ENCODE data around the gene UBE2J2. TPM values are rescaled to one million over a fixed set of nuclear protein-coding genes. Genes with fewer than 3 reads are reported as not detected.

The UBE2J2 gene
- total and polyA plus RNA-seq, 2 experiments from 2014 or later = 49.7 to 63.5 TPM

DNA sequence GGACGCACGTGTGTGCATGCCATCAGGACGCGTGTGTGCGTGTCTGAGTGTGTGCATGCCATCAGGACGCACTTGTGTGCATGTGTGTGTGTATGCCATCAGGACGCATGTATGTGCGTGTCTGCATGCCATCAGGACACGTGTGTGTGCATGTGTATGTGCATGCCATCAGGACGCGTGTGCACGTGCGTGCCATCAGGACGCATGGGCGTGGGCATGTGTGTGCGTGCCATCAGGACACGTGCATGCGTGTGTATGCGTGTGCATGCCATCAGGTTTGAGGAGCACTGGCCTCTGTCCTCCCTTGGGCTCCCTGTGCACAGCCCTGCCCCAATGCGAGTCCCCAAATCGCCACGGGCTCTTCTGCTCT, 14.6 kb downstream of the UBE2J2 start:
- H3K79me2 ChIP-seq (ENCODE audit: insufficient read depth) = peaks cover 77% of the 10 kb centered on the region
- TF ChIP-seq EZH2 (IDR thresholded peaks at IDR 0.05; ENCODE audit: insufficient read depth, poor library complexity, severe bottlenecking) (no peak), EZH2phosphoT487 (IDR thresholded peaks at IDR 0.05; ENCODE audit: insufficient read depth, low read depth) (no peak)
- peaks cover 22% of the 10 kb centered on the region; the same call in 1 of the 2 replicates for H3K36me3 ChIP-seq (ENCODE audit: low read depth)
- no peaks in the 10 kb centered on the region for H3K27me3 ChIP-seq (replicated peaks; ENCODE audit: insufficient read depth)
- H3F3A ChIP-seq (ENCODE audit: insufficient read depth) = peaks cover 1% of the 10 kb centered on the region; the same call in 1 of the 2 replicates
- H3K9me2 ChIP-seq (ENCODE audit: insufficient read depth) = no peaks in the 10 kb centered on the region
- H3K27ac ChIP-seq = no peak overlapping the region
- no peak overlapping the region for H3K9ac ChIP-seq
- no peak overlapping the region for H3K4me2 ChIP-seq (ENCODE audit: unreplicated experiment)
- DNase-seq = no peak
- no peak overlapping the region for H2AFZ ChIP-seq
- H3K4me3 ChIP-seq = no peak overlapping the region
- 92 to 93% methylated on average over 22 of the region's 22 CpGs for WGBS, 2 experiments (ENCODE audit: low coverage in 1 of 2, low lambda C conversion rate in 2 of 2, missing lambda C conversion rate in 2 of 2)
- H3K4me1 ChIP-seq (ENCODE audit: insufficient read depth) = peaks cover 3% of the 10 kb centered on the region
- H3K9me3 ChIP-seq (ENCODE audit: low read depth) = no peaks in the 10 kb centered on the region
- in situ Hi-C loops (cut with MboI) = no loop called here
- no peaks in the 10 kb centered on the region for H4K20me1 ChIP-seq (ENCODE audit: insufficient read depth)

DNA sequence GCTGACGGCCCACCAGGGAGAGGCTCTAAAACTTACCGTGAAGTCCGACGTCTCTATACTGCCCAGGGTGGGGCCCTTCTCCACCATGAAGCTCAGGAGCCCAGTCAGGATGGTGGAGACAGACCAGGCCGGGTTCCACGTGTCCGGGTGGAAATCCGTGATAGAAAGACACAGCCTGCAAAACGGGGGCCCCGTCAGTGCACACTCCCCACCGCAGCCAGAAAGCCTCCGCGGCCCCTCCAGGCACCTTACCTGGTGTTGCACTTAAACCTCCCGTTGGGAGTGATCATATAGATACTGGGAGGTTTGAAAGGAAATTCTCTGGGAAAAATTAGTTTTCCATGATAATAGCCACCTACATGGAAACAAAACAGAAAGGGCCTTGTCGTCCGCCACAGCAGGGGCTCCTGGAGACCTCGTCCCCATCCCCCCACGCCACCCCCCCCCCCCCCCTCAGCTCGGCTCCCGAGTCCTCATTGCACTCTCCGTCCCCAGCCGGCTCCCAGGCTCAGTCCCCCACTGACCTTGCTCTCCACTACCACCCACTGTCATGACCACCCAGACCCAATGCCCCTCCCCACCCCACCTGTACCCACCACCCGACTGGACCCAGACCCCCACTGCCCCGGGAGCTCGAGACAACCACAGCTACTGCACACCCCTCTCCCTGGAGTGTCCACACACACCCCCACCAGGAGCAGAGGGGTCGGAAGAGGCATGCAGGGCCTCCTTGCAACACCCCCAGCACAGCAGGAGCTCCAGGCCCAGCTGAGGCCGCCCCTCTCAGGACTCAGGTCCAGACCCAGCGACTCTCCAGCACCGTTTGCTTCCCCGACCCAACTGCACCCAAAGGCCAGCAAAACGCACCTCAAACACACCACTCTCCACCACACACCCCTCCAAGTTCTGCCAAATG, 16.4 kb downstream of the UBE2J2 start:
- Histone ChIP-seq H3K4me2 (ENCODE audit: unreplicated experiment) (no peak overlapping the region), H3K9ac (no peak overlapping the region), H3K4me3 (no peak overlapping the region), H3F3A (ENCODE audit: insufficient read depth) (no peaks in the 10 kb centered on the region; the same call in 1 of the 2 replicates), H3K27me3 (replicated peaks; ENCODE audit: insufficient read depth) (no peaks in the 10 kb centered on the region), H3K4me1 (ENCODE audit: insufficient read depth) (no peaks in the 10 kb centered on the region), H3K9me3 (ENCODE audit: low read depth) (no peaks in the 10 kb centered on the region), H3K27ac (no peak overlapping the region), H3K36me3 (ENCODE audit: low read depth) (peaks cover 8% of the 10 kb centered on the region; the same call in 1 of the 2 replicates), H2AFZ (no peak overlapping the region), H3K9me2 (ENCODE audit: insufficient read depth) (no peaks in the 10 kb centered on the region), H4K20me1 (ENCODE audit: insufficient read depth) (no peaks in the 10 kb centered on the region), H3K79me2 (ENCODE audit: insufficient read depth) (peaks cover 58% of the 10 kb centered on the region)
- DNase-seq = no peak
- in situ Hi-C loops (cut with MboI) = no loop called here
- WGBS, 2 experiments (ENCODE audit: low coverage in 1 of 2, low lambda C conversion rate in 2 of 2, missing lambda C conversion rate in 2 of 2) = 94 to 97% methylated on average over 20 to 30 of the region's 31 CpGs
- TF ChIP-seq EZH2 (IDR thresholded peaks at IDR 0.05; ENCODE audit: insufficient read depth, poor library complexity, severe bottlenecking) (no peak), EZH2phosphoT487 (IDR thresholded peaks at IDR 0.05; ENCODE audit: insufficient read depth, low read depth) (no peak)

- Histone ChIP-seq H3K4me1 (ENCODE audit: insufficient read depth) (no peaks in the 10 kb centered on the region), H3F3A (ENCODE audit: insufficient read depth) (no peaks in the 10 kb centered on the region; the same call in 1 of the 2 replicates), H3K9me3 (ENCODE audit: low read depth) (no peaks in the 10 kb centered on the region), H3K36me3 (ENCODE audit: low read depth) (peaks cover 3% of the 10 kb centered on the region; the same call in 1 of the 2 replicates), H4K20me1 (ENCODE audit: insufficient read depth) (no peaks in the 10 kb centered on the region), H3K27ac (no peak overlapping the region), H3K79me2 (ENCODE audit: insufficient read depth) (peaks cover 42% of the 10 kb centered on the region), H2AFZ (no peak overlapping the region), H3K4me2 (ENCODE audit: unreplicated experiment) (no peak overlapping the region), H3K9ac (no peak overlapping the region), H3K4me3 (no peak overlapping the region), H3K9me2 (ENCODE audit: insufficient read depth) (no peaks in the 10 kb centered on the region), H3K27me3 (replicated peaks; ENCODE audit: insufficient read depth) (no peaks in the 10 kb centered on the region)
- in situ Hi-C loops (cut with MboI) = no loop called here
- 90 to 92% methylated on average over 10 of the region's 10 CpGs for WGBS, 2 experiments (ENCODE audit: low coverage in 1 of 2, low lambda C conversion rate in 2 of 2, missing lambda C conversion rate in 2 of 2)
- no peak for DNase-seq
- no peak for TF ChIP-seq EZH2phosphoT487 (IDR thresholded peaks at IDR 0.05; ENCODE audit: insufficient read depth, low read depth)
- no peak for TF ChIP-seq EZH2 (IDR thresholded peaks at IDR 0.05; ENCODE audit: insufficient read depth, poor library complexity, severe bottlenecking)
These were observed 18.0 kb downstream of the UBE2J2 start for GRCh38 chr1:1255611-1256010.

DNA sequence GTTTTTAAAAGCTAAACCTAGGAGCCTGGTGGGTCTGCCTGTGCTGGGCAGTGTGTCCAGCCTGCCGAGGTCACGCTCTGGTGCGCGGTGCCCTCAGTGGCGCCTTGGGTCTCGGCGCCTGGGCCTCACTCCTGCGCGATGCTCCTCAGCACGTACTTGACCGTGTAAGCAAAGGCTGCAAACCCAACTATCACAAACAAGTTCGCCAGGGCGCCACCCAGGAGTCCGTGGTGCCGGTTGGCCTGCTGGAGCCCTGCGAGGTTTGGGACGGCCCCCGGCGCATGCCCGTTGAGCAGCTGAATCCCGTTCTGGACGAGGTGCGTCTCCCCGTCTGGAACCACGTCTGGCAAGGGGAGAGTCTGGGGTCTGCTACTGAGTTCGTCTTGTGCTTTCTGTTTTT, 18.6 kb downstream of the UBE2J2 start:
- no peak overlapping the region for H3K27ac ChIP-seq
- in situ Hi-C loops (cut with MboI) = no loop called here
- H3F3A ChIP-seq (ENCODE audit: insufficient read depth) = no peaks in the 10 kb centered on the region; the same call in 1 of the 2 replicates
- peaks cover 3% of the 10 kb centered on the region; the same call in 1 of the 2 replicates for H3K36me3 ChIP-seq (ENCODE audit: low read depth)
- no peak for TF ChIP-seq EZH2phosphoT487 (IDR thresholded peaks at IDR 0.05; ENCODE audit: insufficient read depth, low read depth)
- no peak for TF ChIP-seq EZH2 (IDR thresholded peaks at IDR 0.05; ENCODE audit: insufficient read depth, poor library complexity, severe bottlenecking)
- H3K79me2 ChIP-seq (ENCODE audit: insufficient read depth) = peaks cover 37% of the 10 kb centered on the region
- no peak for DNase-seq
- no peaks in the 10 kb centered on the region for H4K20me1 ChIP-seq (ENCODE audit: insufficient read depth)
- 95 to 96% methylated on average over 25 to 26 of the region's 26 CpGs for WGBS, 2 experiments (ENCODE audit: low coverage in 1 of 2, low lambda C conversion rate in 2 of 2, missing lambda C conversion rate in 2 of 2)
- no peak overlapping the region for H2AFZ ChIP-seq
- H3K9me2 ChIP-seq (ENCODE audit: insufficient read depth) = no peaks in the 10 kb centered on the region
- H3K4me1 ChIP-seq (ENCODE audit: insufficient read depth) = no peaks in the 10 kb centered on the region
- H3K27me3 ChIP-seq (replicated peaks; ENCODE audit: insufficient read depth) = no peaks in the 10 kb centered on the region
- H3K4me3 ChIP-seq = no peak overlapping the region
- no peaks in the 10 kb centered on the region for H3K9me3 ChIP-seq (ENCODE audit: low read depth)
- H3K9ac ChIP-seq = no peak overlapping the region
- H3K4me2 ChIP-seq (ENCODE audit: unreplicated experiment) = no peak overlapping the region
